Hindlimb muscle (tissue), 1 donor: ENCODE data around the gene RBPJ. TPM values are rescaled to one million over a fixed set of nuclear protein-coding genes. Genes with fewer than 3 reads are reported as not detected.
"Not testable (repeated sequence)": the region's sequence is repeated elsewhere in the genome, so short reads cannot be mapped to it uniquely, and the experiment has no call there.

Experiments used
- DNase-seq: peaks from one replicate; pipeline ENCODE4 v3.0.0-alpha.2; 2013
- polyA plus RNA-seq: library from polyadenylated mRNA; unstranded; fragments of 120-200 nt; gene quantifications from one replicate; pipeline ENCODE4 v1.2.1, GENCODE V29; 2013; ENCODE audit not compliant: insufficient read length

Gene RBPJ
- polyA plus RNA-seq, 1 donor = 68.6 TPM

DNA sequence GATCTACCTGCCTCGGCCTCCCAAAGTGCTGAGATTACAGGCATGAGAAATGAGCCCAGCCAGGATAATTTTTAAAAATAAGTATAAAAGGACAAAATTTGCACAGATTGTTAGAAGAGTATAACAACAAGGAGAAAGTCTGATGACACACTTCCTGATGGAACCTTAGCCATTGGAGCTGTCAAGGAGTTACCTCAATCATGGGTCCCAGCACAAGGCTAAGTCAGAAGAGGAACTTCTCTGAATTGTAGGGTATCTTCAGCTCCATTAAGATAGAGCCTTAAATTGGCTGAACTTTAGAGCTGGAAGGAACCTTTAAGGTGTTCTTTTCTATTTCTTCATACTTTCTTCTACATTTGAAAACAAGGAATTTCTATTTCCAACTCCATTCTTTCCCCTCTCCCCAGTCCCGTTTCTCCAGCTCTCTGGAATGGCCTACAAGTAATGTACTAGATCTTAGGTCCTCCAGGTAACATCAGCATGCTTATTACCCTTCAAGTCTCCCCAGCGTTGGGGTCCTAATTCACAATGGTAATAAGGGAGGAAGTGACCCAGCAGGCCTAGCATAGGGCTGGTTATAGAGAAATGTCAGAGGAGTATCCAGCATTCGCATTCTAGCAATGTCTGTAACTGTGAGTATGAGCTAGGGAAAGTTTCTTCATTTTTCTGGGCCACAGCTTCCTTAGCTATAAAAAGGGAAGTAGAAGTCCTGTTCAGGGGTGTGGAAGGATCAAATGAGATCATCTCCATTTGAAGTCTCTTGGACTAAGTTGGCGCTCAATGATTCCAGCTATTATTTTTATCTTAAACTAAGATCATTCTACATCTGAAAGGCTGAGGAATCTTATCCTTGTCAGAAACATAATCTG lies 18.5 kb upstream of the RBPJ start:
- DNase-seq = no peak

DNA sequence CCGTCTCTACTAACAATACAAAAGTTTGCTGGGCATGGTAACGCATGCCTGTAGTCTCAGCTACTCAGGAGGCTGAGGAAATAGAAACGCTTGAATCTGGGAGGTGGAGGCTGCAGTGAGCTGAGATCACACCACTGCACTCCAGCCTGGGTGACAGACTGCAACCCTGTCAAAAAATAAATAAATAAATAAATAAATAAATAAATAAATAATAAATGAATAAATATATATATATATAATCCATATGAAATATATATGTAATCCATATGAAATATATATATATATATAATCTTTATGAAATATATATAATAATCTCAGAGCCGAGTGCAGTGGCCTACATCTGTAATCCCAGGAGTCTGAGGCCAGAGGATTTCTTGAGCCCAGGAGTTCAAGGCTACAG lies 17.8 kb upstream of the RBPJ start:
- DNase-seq = no peak

GRCh38 chr4:26307037-26307800 lies 13.6 kb upstream of the RBPJ start:
- peak; percentile 59 for DNase-seq

DNA sequence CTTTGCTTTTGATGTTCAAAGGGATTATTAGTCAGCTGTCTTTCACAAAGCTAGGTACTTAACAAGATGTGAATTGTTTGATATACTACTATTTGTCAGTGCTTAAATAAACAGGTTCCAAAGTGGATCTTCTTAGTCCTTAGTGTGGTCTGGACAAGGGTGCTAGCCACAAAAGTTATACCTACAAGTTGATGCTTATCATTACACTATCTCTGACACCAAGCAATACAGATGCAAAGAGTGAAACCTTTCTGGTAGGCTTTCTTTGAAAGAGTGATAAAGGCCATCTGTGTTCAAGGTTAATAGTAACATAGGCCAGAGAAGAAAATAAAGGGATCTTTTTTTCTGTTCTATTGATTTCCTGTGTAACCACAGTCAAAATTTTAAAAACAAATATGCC lies 12.2 kb upstream of the RBPJ start:
- no peak for DNase-seq

DNA sequence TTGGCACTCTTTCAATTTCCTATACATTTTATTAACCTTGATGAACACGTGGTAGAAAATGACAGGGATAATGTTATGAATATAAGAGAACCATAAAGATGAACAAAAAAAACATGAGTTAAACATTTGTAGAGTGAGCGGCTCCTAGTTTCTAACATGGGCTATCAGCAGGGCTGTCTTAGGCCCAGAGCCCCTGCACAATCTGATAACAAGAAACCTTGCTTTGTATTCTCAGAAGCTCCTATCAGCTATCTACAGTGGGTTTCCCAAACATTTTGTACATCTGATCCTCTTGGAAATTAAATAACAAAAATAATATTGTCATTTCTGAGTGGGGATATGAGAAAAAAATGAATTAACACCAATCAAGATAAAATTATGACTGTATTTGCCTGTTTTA lies 10.6 kb upstream of the RBPJ start:
- no peak for DNase-seq

- no peak for DNase-seq
Measured at GRCh38 chr4:26311633-26312032, 9.2 kb upstream of the RBPJ start.

DNA sequence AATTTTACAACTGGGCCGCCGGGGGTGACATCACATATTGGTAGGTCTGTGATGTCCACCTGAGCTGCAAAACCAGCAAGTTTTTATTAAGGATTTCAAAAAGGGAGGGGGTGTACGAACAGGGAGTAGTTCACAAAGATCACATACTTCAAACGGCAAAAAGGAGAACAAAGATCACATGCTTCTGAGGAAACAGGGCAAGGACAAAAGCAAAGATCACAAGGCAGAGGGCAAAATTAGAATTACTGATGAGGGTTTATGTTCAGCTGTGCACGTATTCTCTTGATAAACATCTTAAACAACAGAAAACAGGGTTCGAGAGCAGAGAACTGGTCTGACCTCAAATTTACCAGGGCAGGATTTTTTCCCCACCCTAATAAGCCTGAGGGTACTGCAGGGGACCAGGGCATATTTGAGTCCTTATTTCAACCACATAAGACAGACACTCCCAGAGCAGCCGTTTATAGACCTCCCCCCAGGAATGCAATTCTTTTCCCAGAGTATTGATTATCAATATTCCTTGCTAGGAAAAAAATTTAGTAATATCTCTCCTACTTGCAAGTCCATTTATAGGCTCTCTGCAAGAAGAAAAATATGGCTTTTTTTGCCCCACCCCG lies 5.4 kb upstream of the RBPJ start:
- not testable (repeated sequence) for DNase-seq

DNA sequence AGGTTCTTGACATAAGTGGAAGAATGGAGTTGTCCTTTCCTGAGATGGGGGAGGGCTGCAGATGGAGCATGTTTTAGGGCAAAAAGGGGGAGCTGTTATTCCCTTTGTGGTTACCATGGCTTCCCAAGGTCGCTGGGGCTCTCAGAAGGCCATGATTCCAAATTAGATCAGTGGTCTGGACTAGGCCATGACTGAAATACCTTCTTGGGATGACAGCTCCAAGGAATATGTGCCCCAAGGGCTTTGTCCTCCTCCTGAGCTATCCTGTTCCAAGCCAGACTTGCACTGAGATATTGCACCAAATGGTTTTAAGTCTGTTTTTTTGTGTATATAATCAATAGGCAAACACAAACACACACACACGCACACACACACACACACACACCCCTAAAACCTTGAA lies 3.0 kb upstream of the RBPJ start:
- no peak for DNase-seq

- peak; percentile 98 for DNase-seq
Measured at GRCh38 chr4:26319467-26319948, 1.3 kb upstream of the RBPJ start.

GRCh38 chr4:26319949-26320537 lies 771 bp upstream of the RBPJ start:
- DNase-seq = peak; percentile 59

GRCh38 chr4:26321373-26322221 lies 783 bp downstream of the RBPJ start:
- DNase-seq = peak; percentile 65

DNA sequence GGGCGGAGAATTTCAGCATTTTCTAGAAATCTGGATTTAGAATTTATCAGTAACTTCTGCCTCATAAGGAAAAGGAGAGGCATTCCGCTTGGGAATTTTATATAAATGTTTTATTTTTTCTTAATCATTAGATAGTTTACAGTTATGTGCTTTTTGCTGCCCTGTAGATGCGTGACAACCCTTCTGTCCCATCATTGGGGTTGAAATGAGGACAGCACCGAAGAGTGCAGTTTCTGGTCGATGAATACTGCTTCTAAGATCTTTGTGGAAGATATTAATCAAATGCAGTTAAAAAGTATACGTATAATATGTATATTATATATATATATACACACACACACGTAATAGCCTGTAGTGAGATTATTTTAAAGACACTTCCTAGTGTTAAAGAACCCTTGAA lies 1.5 kb downstream of the RBPJ start:
- no peak for DNase-seq

GRCh38 chr4:26323821-26324220 lies 3.0 kb downstream of the RBPJ start:
- peak; percentile 61 for DNase-seq

- DNase-seq = peak; percentile 46
Measured at GRCh38 chr4:26325191-26325590, 4.4 kb downstream of the RBPJ start.

- no peak for DNase-seq
Measured at GRCh38 chr4:26326791-26327190, 6.0 kb downstream of the RBPJ start.

DNA sequence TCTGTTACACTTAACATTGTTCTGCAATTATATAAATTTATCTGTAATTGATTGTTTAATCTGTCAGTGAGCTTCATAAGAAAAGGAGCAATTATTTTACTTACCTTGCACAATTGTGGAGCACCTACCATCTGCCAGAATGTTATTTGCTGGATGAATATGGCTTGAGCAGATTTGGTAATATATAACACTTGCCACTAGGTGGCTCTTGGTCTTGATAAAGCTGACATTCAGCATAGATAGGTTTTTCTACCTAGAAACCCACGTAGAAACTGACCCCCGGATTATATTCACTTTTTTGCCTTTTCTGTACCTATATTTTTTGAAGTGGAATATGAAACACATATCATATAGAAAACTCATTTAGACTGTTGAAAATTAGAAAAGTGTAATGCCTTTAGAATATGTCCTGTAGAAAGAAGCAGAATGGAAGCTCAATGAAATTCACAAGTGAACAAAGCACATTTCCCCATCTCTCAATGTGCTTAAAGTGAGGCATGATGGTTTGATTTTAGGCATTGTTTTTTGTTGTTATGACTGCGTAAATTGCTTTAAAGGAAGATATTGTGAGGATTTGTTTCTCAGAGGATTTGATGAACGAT lies 9.5 kb downstream of the RBPJ start:
- peak; percentile 32 for DNase-seq

GRCh38 chr4:26330946-26331345 lies 10.1 kb downstream of the RBPJ start:
- no peak for DNase-seq

GRCh38 chr4:26331380-26331950 lies 10.7 kb downstream of the RBPJ start:
- DNase-seq = no peak

DNA sequence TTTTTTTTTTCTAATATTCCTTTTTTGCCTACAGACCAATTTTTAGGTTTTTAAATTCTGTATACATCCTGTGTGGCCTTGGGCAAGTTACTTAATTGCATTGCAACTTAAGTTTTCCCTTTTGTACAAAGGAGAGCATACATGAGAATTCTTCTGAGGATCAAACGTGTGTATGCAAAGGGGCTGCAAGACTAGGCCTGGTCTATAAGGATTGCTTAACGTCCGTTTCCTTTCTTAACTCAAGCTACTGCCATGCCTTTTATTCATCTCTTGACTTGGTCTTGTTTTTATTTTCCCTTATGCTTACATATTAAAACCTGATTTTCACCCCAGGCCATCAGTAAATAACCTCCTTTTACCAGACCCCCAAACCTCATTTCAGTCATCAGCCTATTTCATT lies 13.6 kb downstream of the RBPJ start:
- DNase-seq = no peak

DNA sequence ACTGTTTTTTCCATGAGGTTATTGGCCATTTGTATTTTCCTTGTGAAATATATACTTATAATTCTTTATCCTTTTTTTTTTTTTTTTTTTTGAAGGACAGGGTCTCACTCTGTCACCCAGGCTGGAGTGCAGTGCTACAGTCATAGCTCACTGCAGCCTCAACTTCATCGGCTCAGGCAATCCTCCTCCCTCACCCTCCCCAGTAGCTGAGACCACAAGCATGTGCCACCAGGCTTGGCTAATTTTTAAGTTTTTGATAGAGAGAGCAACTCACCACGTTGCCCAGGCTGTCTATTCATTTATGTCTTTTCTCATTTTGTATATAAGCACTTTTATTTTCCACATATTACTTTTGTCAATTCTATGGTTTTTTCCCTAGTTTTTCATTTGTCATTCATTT lies 16.8 kb downstream of the RBPJ start:
- DNase-seq = no peak
